AG20443 (cell line): ENCODE measurements around the gene RNFT2.

ENCODE experiments used
- DNase-seq: peaks from one replicate; pipeline ENCODE4 v3.0.0; 2012; ENCODE audit warnings: low spot score, mixed read lengths

RNFT2 gene

DNA sequence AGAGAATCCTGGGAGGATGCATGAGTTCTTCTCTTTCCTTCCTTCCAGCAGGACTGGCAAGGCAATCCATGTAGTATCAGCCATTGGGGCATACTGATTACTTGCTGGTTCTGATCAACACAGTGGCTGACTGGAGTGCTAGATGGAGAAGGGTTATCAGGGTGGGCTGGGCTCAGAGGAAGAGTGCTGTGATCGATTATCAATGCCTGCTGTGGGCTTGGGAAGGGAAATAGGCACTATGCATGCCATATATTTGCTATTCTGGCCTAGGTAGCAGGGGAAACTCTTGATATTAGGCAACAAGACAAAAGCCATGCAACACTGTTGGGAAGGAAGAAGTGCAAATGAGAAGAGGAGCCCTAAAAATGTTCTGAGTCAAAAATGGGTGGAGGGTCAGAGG, 97.4 kb downstream of the RNFT2 start:
- no peak for DNase-seq

DNA sequence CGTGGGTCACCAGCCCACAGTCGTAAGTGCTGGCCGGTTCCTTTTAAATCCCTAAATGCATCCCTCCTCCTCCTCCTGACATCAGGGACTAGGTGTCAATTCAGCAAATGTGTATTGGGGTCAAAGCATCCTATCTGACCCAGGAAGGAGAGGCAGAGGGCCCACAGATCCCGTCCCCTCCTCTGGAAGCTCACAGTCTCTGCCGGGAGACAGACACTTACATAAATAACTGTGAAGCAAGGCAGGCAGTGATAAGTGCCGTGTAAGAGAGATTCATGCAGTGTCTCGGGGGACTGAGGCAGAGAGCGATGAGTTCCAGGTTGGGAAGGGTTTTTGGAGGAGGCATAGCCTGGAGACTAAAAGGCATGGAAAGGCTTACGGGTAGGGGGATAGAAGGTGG, 99.0 kb downstream of the RNFT2 start:
- no peak for DNase-seq

DNA sequence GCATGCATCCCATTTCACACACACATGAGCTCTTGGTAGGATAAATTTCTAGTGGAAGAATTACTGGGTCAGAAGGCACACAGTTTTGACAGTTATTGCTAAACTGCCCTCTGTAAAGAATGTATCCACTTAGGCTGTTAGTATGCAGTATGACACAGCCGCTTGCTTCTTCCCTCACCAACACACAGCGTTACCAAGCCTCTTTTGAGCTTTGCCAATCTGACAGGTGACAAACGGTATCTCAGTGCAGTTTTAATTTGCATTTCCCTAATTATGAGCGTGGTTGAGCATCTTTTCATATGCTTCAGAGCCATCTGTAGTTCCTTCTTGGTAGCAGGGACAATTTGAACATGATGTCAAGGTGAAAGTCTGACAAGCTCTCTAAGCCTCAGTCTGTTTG, 100.2 kb downstream of the RNFT2 start:
- no peak for DNase-seq

DNA sequence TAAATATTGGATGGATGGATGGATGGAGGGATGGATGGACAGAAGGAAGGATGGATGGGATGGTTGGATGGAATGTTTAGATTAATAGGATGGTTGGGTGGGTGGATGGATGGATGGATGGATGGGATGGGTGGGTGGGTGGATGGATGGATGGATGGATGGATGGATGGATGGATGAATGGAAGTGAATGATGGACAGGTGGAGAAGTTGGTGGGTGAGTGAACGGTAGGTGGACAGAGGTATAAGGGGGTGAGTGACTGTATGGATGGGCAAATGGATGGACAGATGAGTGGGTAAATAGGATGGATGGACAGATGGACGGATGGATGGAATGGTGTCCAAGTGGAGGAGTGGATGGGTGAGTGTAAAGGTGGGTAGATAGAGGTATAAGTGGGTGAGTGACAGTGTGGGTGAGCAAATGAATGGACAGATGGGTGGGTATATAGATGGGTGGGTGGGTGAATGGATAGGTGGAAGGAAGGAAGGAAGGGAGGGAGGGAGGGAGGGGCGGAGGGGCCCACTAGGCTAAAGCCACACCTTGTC, 101.2 kb downstream of the RNFT2 start:
- no peak for DNase-seq

DNA sequence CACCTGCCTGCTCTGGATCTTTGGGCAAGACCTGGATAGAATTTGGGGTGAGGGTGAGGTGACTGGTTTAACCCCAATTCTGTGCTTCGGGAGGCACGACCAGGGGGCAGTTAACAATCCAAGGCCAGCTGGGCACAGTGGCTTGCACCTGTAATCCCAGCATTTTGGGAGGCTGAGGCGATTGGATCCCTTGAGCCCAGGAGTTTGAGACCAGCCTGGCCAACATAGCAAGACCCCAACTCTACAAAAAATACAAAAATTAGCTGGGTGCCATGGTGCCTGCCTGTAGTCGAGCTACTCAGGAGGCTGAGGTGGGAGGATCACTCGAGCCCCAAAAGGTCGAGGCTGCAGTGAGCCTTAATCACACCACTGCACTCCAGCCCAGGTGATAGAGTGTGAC, 105.0 kb downstream of the RNFT2 start:
- no peak for DNase-seq

DNA sequence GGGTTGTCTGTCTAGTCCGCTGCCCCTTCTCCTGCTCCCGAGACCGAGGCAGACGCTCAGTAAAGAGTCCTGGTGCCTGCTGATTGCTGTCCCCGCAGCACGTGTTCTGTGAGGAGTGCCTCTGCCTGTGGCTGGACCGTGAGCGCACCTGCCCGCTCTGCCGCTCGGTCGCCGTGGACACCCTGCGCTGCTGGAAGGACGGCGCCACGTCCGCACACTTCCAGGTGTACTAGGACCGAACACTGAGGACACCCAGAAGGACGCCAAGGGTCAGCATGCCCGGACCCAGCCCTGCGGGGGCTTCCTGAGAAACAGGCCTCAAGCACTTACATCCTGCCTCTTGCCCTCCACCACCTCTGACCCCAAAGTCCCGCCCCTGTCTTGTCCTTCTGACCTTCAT, 111.1 kb downstream of the RNFT2 start:
- no peak for DNase-seq

DNA sequence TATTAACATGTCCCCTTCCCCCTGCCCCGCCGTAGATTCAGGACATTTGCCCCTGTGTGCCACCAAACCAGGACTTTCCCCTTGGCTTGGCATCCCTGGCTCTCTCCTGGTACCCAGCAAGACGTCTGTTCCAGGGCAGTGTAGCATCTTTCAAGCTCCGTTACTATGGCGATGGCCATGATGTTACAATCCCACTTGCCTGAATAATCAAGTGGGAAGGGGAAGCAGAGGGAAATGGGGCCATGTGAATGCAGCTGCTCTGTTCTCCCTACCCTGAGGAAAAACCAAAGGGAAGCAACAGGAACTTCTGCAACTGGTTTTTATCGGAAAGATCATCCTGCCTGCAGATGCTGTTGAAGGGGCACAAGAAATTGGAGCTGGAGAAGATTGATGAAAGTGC, 114.2 kb downstream of the RNFT2 start:
- DNase-seq: no peak

DNA sequence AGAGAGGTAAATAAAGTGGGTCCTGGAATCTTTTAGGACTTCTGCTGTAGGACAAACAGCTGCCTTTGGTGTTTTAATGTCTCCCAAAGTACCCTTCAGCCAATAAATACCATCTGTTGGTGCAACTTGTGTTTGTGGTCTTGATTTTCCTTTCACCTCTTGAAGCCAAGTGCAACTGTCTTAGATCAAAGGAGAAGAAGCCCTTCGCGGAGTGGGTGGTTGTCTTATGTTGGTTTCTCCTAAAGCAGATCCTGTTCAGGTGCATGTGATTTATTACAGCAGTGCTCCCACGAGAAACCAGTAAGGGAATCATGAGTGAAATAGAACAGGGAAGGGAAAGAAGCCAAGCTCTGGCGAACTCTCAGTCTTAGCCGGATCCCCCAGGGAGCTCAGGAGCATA, 115.4 kb downstream of the RNFT2 start:
- no peak for DNase-seq

DNA sequence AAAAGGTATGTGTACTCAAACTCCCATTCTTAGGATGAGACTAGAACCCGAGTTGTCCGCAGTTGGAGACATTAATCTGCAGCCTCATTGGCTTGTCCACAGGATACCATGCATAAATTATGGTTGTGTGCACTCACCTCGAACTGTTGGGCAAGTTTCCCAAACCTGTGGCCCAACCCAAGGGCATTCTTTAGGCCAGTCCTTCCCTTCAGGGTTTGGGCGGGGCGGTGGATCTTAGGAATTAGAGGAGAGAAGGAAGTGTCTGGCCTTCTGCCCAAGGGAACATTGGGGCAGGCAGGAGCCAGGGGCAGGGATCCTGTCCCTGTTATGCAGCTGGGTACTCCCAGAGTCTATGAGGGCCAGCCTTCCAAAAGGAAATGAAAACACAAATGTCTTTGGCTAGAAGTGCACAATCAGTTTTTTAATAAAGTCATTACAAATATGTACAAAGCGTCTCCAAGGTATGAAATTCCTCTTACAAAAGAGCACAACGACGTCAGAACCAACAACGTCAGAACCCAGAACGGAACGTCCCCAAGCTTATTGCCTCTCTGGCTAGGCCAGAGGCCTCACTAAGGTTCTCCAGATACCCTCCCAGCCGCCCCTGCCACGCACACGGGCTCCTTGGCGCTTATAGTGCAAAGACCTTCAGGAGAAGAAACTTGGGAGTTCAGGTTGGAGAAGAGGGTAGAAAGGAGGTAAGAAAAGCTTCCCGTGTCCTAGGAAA, 117.8 kb downstream of the RNFT2 start:
- DNase-seq: no peak

DNA sequence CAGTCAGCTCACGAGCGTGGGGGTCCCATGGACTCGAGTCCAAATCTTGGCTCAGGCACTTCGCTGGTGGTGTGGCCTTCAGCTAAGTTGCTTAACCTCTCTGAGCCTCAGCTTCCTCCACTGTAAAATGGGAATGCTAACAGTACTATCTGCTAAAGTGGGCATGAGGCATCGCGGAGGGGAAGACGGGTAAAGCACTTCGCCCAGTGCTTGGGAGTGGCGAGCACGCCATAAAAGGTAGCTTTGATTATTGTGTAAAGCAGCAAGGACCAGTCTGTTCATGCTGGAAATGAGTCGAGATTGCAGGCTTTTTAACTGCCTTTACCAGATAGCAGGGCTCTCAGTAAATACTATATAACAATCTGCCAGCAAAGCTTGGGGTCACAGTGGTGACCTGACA, 118.6 kb downstream of the RNFT2 start:
- DNase-seq: no peak

DNA sequence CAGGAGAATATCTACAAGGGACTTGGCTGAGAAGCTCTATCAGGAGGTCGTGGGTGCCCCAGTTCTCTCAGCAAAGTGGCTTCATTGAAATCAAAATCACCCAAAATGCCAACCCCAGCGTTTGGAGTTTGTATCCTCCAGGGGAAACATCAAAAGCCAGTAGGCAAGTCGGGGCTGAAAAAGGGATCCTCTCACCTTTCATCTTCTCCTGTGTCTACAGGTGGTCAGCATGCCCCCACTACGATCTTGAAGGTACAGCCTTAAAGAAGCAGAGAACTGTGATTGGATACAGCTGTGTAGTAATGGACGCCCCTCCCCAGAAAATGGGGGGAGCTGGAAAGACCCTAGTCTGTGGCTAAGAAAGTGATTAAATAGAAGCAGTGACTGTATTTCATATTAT, 121.0 kb downstream of the RNFT2 start:
- DNase-seq: no peak

DNA sequence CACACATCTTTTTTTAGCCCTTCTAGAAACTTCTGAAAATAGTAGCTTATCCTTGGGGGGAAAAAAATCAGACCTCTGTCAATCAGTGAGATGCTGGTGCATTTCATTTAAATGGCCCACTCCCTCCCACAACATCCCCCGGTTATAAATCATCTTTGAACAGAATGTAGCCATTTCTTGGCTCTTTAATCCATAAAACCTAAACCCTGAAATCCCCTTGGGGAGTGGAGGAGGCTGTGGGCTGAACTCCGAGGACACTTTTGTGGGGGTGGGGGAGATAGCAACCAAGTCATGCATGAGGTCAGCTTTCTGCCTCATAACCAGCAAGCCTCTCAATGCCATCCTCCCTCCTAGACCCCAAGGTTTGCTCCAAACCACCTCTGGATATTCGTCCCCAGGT, 122.1 kb downstream of the RNFT2 start:
- DNase-seq: no peak

DNA sequence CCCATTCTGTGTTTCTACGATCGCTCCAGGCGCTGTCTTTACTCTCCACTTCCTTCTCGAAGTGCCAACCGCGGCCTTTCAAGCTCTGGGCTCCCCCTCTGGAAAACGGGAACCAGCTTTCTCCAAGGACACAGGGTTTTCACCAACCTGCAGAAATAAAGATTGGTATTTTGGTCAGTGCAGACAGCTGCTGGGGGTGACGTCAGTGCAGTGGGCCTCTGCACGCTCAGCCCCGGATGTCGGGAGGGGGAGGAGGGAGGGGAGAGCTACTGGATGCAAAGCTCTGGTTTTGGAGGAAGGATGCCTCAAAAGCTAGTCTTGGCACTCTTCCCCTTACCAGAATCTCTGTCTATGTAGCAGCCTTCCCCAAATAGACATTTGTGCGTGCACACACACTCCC, 123.2 kb downstream of the RNFT2 start:
- DNase-seq: peak; percentile 92

DNA sequence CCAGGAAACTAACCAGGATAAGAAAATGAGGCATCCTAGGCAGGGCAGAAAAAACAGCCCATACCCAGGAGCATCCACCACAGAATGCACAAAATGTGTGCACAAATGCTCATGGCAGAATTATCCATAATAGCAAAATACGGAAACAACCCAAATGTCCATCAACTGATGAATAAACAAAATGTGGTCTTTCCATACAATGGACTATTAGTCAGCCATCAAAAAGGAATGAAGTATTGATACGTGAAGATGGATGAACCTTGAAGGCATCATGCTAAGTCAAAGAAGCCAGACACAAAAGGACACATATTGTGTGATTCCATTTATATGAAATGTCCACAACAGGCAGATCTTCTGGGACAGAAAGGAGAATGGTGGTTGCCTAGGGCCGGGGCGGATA, 124.1 kb downstream of the RNFT2 start:
- DNase-seq: no peak

DNA sequence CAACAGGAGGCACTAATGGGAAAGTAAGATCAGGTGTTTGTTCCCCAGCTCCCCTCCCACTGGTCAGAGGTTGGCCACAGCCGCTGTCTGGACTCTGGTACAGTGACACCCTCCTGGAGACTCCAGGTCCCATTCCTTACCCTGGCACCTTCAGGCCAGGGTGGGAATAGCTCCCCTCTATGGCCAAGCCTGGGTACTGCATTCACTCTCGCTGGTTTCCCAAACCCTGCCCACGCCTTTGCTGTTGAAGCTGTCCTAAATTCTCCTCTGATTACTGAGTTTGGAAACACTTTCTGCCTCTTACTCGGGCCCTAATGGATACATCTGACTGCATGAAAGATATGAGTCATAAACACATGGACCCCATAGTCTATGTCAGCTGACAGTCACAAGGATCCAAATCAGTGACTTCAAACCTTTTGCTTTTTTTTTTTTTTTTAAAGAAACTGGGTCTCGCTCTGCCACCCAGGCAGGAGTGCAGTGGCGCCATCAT, 125.2 kb downstream of the RNFT2 start:
- peak; percentile 43 for DNase-seq

DNA sequence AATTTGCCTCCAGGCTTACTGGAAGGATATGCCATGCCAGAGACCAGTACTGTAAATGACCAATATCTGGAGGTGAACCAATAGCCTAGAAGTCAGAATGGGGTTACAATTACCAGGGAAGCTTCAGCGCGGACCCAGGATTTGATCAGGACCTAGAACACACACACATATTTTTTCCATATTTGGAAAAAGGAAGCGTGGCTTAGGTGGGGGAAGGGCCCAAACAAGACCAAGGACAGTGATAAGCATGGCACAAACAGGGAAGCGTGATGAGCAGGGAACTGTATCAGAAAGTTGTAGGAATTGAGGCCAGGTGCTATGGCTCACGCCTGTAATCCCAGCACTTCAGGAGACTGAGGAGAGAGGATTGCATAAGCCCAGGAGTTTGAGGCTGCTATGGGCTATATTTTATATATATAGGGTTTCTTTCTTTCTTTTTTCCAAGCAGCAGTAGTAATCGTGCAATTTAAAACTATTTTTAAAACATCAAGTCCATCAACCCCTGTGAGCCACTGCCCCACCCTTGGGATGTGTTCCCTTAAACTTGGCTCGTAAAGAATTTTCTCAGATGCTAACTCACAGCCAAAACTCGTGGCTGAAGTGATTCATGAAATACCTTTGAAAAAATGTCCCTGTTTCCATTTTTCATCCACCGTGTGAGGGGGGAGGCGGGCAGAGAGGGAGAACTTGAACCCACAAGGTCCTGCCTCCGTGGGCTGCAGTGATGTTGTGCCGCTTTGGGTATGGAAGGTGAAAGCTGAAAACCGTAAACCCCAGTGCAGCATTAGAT, 126.5 kb downstream of the RNFT2 start:
- DNase-seq: peak; percentile 72

DNA sequence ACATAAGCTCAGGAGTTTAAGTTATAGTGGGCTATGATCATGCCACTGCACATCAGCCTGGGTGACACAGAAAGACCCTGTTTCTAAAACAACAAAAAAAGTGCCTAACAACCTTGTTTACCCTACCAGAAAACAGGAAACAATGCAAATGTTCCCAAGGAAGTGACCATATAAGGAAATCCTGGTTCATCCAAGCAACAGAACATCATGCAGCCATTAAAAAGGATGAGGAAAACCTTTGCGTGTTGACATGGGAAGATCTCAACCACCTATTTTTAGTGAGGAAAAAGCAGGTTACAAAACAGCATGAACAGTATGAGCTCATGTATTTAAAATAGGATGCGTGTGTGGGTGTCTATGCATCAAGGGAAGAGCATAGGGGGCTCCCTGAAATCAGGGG, 129.4 kb downstream of the RNFT2 start:
- DNase-seq: no peak

DNA sequence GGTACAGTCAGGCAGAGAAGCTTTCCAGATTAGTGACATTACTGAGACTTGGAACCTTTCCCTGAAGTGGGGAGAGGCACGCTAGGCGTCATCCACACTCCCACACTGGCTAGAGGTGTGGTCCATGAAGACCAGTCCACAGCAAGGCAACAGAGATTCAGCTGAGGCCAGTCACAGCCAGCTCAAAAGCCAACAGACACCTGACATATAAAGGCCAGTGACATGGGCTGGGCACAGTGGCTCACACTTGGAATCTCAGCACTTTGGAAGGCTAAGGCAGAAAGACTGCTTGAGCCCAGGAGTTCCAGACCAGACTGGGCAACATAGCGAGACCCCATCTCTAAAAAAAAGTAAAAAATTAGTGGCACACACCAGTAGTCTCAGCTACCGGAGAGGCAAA, 132.2 kb downstream of the RNFT2 start:
- no peak for DNase-seq

DNA sequence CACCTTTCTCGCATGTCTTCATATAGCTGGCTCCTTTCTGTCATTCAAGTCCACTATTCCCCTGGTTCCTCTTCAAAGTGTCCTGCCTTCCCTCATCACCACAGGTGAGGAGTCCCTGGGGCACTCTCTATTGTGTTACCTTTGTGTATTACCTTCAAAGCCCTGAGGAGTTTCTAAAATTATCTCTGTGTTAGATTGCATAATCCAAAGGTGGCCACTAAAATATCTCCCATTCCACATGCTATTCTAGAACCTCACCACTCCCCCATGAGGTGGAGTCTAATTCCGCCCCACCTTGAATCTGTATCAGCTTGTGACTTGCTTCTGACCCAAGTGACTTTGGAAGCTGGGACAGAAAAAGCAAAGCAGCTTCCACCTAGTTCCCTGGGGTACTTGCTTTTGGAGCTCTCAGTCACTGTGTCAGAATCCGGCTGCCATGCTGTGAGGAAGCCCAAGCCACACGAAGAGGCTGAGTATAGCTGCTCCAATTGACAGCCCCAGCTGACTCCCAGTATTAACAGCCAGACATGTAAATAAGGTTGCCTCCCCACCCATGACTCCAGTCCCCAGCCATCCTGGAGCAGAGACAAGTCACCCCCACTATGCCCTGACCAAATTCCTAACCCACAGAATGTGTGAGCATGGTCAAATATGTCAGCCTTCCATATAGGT, 136.3 kb downstream of the RNFT2 start:
- no peak for DNase-seq

DNA sequence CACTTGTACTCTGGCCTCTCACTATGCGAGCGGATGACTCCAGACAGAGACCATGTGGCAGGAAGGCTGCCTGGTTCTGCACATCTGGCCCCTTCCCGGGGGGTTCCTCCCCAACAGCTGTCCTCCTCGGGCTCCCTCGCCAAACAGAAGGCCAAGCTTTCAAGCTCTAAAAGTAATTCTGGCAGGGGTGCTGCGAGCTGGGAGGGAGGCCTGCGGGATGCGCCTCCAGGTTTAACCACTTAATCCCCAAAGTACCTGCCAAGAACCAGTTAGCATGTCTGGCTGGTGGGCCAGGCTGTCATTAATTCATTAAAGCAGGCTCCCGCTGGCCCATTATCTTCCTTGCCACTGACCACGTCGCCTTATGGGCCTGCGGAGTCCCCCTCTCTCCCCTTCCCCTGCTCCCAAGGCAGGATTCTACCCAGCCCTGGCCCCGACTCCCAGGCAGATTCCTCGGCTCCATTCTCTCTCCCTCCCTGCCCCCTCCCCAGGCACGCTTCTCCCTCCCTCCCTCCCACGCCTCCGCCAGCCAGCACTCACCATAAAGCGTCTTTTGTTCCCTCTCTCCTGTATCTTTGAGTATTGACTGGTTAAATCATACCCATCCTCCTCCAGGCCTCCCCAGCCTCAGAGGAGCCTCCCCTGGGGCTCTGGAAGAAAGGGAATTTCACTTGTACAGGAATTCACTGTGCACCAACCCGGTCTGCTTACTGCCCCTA, 138.2 kb downstream of the RNFT2 start:
- DNase-seq: no peak

DNA sequence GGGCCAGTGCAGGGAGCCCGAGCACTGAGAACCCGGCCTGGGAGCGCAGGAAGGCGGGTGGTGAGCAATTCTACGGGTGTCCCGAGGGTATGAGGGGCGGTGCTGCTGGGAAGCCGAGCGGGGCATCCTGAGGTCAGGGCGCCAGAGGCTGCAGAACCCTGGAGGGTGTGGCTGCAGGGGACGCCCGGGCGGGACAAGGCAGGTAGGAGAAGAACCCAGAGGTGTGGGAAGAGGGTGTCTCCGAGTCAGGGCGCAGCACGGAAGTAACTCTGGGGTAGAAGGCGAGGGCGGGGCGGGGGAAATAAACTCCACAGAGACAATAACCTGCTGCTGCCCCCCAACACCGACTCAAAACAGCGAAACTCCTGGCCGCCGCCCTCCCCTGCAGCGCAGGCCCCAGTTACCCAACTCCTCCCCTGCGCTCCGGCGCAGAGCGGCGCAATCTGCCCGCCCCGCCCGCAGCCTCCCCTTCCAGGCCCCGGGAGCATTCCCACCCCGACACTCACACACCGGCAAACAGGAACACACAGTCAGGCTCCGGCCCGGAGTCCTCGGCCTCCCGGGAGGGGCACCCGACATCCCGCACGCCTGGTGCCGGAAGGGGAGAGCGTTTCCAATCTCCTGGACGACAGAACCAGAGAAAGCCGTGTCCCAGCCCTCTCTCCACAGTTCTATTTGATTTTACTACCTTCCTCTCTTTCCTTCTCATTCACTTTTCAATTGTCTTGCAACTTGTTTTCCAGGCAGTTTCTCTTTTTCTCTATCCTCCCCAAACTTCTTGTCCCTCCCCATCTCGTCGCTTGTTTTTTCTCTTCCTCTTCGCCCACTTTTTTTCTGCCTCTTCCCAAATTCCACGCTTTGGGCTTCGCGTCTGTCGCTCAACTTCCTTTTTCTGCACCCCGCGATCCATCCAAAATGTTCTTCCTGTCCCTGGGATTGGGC, 140.7 kb downstream of the RNFT2 start:
- peak; percentile 52 for DNase-seq
